ENCODE measurements around the gene CLDN15. TPM values are rescaled to one million over a fixed set of nuclear protein-coding genes. Genes with fewer than 3 reads are reported as not detected.
A peak's percentile ranks its signal among the peaks of the same experiment; 100 is the strongest.
"Not testable (repeated sequence)": the region's sequence is repeated elsewhere in the genome, so short reads cannot be mapped to it uniquely, and the experiment has no call there.

The CLDN15 gene, protein sequence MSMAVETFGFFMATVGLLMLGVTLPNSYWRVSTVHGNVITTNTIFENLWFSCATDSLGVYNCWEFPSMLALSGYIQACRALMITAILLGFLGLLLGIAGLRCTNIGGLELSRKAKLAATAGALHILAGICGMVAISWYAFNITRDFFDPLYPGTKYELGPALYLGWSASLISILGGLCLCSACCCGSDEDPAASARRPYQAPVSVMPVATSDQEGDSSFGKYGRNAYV
- total RNA-seq (100 to 1,000 TPM in 1 of 5 donors, 10 to 100 TPM in 2, 1 to 10 TPM in 2; 1.2 to 131 (median 17.0) TPM), polyA plus RNA-seq (1 to 10 TPM; 4.2 to 7.6 (median 4.4) TPM)
- long read RNA-seq, donor 1, partial matches to known transcripts = 0 of 3 reads
- long read RNA-seq, donor 1, other reads (novel, unspliced or antisense) = 0 of 3 reads
- long read RNA-seq, donor 2, transcript CLDN15-201 (5 exons, 1,370 nt) = major isoform, 15 of 16 reads
- long read RNA-seq, donor 2, partial matches to known transcripts = 0 of 16 reads
- long read RNA-seq, donor 2, other reads (novel, unspliced or antisense) = 0 of 16 reads
- long read RNA-seq, donor 3, partial matches to known transcripts = 0 of 1 reads
- long read RNA-seq, donor 3, other reads (novel, unspliced or antisense) = 0 of 1 reads
- long read RNA-seq, donor 4 = 0 reads
- long read RNA-seq, donor 5, partial matches to known transcripts = 0 of 1 reads
- long read RNA-seq, donor 5, other reads (novel, unspliced or antisense) = 0 of 1 reads
- long read RNA-seq, donor 6, partial matches to known transcripts = 5 of 8 reads
- long read RNA-seq, donor 6, other reads (novel, unspliced or antisense) = 0 of 8 reads
- long read RNA-seq, donor 7, partial matches to known transcripts = 0 of 8 reads
- long read RNA-seq, donor 7, other reads (novel, unspliced or antisense) = 5 of 8 reads
- long read RNA-seq, donor 8, partial matches to known transcripts = 0 of 1 reads
- long read RNA-seq, donor 8, other reads (novel, unspliced or antisense) = 0 of 1 reads
- long read RNA-seq, donor 9 = 0 reads
- long read RNA-seq, donor 10, transcript CLDN15-201 (5 exons, 1,370 nt) = major isoform, 11 of 11 reads
- long read RNA-seq, donor 10, partial matches to known transcripts = 0 of 11 reads
- long read RNA-seq, donor 10, other reads (novel, unspliced or antisense) = 0 of 11 reads

DNA sequence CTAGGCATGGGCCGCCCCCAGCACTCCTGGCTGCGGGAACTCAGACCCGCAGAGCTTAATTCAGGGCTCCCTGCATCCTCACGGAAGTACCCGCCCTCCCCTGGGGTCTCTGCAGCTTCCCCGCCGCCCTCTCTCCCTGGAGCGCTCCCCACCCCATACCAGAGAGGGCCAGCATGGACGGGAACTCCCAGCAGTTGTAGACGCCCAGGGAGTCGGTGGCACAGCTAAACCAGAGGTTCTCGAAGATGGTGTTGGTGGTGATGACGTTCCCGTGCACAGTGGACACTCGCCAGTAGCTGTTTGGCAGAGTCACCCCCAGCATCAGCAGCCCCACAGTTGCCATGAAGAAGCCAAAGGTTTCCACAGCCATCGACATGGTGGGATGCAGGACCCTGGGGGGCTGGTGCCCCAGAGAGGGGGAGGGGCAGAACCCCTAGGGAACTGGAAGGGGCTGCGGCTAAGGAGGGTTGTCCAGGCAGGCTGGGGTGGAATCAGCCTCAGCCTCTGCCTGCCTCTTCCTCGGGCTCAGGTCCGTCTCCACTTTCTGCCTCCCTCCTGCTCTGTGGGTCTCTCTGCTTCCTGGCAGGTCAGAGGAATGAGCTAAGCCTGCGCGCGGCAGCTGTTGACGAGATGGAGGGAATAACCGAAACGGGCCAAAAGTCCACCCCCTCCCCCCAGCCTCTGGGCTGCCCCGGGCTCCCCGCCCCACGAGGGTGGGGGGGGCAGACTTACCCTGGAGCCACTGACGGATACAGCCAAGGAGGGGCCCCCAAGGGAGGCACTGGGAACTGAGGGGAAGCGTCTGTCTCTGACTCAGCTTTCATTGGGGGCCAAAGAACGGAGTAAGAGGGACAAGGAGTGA, at the start of gene CLDN15:
Gene CLDN15, minus strand, starts transcription at position 597 of the 862 bp plus-strand sequence. Its CDS starts 221 bp downstream, at position 376.
- peak in 1 of 2 donors; percentile 88 for DNase-seq
- Histone ChIP-seq H3K9me3 (no peaks in the 10 kb centered on the region), H3K36me3 (peaks cover 18 to 56% (median 50%) of the 10 kb centered on the region in 4 donors), H3K4me3 (peak within 1 kb of the TSS in 3 of 4 donors; percentile 12 to 22 (median 18)), H3K27ac (peak within 1 kb of the TSS; percentile 42 to 82 (median 63)), H3K27me3 (no peaks in the 10 kb centered on the region), H3K4me1 (peaks cover 14 to 86% (median 50%) of the 10 kb centered on the region in 4 donors)
- intact Hi-C loops (cut with DNase I; ENCODE audit: low total_unique reads) = no loop called here
- 56 to 68% (median 59%) methylated on average over 29 to 31 of the region's 31 CpGs for WGBS, 5 donors
- TF ChIP-seq, protein P1, sequence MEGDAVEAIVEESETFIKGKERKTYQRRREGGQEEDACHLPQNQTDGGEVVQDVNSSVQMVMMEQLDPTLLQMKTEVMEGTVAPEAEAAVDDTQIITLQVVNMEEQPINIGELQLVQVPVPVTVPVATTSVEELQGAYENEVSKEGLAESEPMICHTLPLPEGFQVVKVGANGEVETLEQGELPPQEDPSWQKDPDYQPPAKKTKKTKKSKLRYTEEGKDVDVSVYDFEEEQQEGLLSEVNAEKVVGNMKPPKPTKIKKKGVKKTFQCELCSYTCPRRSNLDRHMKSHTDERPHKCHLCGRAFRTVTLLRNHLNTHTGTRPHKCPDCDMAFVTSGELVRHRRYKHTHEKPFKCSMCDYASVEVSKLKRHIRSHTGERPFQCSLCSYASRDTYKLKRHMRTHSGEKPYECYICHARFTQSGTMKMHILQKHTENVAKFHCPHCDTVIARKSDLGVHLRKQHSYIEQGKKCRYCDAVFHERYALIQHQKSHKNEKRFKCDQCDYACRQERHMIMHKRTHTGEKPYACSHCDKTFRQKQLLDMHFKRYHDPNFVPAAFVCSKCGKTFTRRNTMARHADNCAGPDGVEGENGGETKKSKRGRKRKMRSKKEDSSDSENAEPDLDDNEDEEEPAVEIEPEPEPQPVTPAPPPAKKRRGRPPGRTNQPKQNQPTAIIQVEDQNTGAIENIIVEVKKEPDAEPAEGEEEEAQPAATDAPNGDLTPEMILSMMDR (IDR thresholded peaks at IDR 0.05) = no peak
- TF ChIP-seq EP300 (IDR thresholded peaks at IDR 0.05) (no peak), POLR2A (IDR thresholded peaks at IDR 0.05) (no peak), POLR2AphosphoS5 (IDR thresholded peaks at IDR 0.05) (no peak)

DNA sequence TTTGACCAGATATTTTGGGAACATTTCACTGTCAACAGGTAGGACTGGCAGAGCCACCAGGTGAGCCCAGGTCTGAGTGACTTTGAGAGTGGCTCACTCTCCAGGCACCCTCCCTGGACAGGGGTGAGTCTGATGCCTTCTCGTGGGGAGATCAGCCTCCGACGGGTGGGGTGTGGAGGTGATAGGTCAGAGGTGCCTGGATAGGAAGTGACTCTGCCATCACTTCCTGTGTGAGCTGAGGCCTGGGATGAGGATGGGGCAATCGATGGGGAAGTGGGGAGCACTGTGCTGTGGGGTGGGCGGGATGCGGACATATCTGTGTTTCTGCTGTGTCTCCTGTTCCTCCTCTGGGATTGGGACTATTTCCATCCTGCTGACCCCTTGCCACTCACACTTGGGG, 49.4 kb upstream of the CLDN15 start:
- H3K4me1 ChIP-seq = peaks cover 0 to 5% (median 5%) of the 10 kb centered on the region in 4 donors
- TF ChIP-seq EP300 (IDR thresholded peaks at IDR 0.05) = no peak
- TF ChIP-seq POLR2AphosphoS5 (IDR thresholded peaks at IDR 0.05) = no peak
- TF ChIP-seq, protein P1 (IDR thresholded peaks at IDR 0.05) = no peak
- TF ChIP-seq POLR2A (IDR thresholded peaks at IDR 0.05) = no peak
- H3K36me3 ChIP-seq = no peaks in the 10 kb centered on the region
- WGBS, 5 donors = 56 to 84% (median 73%) methylated on average over 6 of the region's 6 CpGs
- H3K4me3 ChIP-seq = no peak overlapping the region
- peaks cover 0 to 31% (median 9%) of the 10 kb centered on the region in 3 donors for H3K27me3 ChIP-seq
- H3K9me3 ChIP-seq = no peaks in the 10 kb centered on the region
- no peak overlapping the region for H3K27ac ChIP-seq
- intact Hi-C loops (cut with DNase I; ENCODE audit: low total_unique reads) = no loop called here
- no peak for DNase-seq

DNA sequence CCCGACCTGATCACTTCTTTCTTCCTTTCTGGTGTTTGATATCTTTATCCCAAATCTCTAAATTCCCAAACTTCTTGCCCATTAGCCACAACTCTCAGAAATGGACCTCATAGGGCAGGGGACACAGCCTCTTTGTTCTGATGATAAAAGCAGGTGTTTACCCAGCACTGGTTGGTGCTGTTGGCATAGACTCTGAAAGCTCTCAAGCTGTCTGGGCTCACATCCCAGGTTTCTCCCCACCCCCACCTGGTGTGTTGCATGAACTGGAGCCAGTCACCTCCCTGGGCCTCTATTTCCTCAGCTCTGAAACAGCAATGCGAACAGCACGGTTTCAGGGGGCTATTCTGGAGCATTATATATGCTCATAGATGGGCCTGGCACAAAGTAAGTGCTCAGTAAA, 48.3 kb upstream of the CLDN15 start:
- peak in 1 of 2 donors; percentile 81 for DNase-seq
- H3K4me1 ChIP-seq; H3K27ac ChIP-seq; H3K4me3 ChIP-seq; H3K36me3 ChIP-seq; intact Hi-C loops (cut with DNase I; ENCODE audit: low total_unique reads); H3K9me3 ChIP-seq: not testable (repeated sequence)
- WGBS, 5 donors = 33 to 44% (median 42%) methylated on average over 3 of the region's 3 CpGs
- peaks cover 0 to 23% (median 3%) of the 10 kb centered on the region in 3 donors for H3K27me3 ChIP-seq

DNA sequence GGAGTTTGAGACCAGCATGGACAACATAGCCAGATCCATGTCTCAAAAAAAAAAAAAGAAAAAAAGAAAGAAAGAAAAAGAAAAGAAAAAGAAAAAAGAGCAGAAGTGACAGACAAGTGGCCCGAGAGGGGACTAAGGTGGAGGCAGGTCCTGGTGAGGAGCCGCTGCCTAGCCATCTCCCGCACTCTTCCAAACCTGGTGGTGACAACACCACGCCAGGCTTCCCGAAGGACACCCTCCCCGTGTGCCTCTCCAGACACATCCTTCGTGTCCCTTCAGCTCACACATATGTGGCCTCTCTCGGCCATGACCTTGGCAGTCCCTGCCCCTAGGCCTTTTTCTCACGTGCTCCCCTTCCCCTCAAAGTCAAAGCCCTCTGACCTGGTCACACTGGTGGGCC, 47.6 kb upstream of the CLDN15 start:
- Histone ChIP-seq H3K27me3 (peaks cover 0 to 17% (median 0%) of the 10 kb centered on the region in 3 donors), H3K4me3 (no peak overlapping the region), H3K4me1 (peaks cover 0 to 5% (median 5%) of the 10 kb centered on the region in 4 donors), H3K9me3 (no peaks in the 10 kb centered on the region), H3K27ac (no peak overlapping the region), H3K36me3 (no peaks in the 10 kb centered on the region)
- intact Hi-C loops (cut with DNase I; ENCODE audit: low total_unique reads) = no loop called here
- 74 to 84% (median 84%) methylated on average over 9 of the region's 9 CpGs for WGBS, 5 donors
- DNase-seq = no peak
- TF ChIP-seq POLR2A (IDR thresholded peaks at IDR 0.05) (no peak), EP300 (IDR thresholded peaks at IDR 0.05) (no peak), POLR2AphosphoS5 (IDR thresholded peaks at IDR 0.05) (no peak)
- TF ChIP-seq, protein P1 (IDR thresholded peaks at IDR 0.05) = no peak

DNA sequence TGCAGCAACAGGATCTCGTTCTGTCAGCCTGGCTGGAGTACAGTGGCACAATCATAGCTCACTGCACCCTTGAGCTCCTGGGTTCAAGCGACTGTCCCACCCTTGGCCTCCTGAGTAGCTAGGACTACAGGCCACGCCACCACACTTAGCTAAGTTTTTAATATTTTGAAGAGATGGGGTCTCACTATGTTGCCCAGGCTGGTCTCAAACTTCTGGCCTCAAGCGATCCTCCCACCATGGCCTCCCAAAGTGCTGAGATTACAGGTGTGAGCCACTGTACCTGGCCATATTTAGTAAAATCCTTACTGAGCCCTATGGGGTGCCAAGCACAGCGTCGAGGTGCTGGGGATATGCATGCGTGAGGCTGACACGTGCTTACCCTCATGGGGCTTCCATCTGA, 43.3 kb upstream of the CLDN15 start:
- WGBS, 5 donors = 86 to 92% (median 90%) methylated on average over 8 of the region's 8 CpGs
- not testable (repeated sequence) for H3K4me1 ChIP-seq, H3K36me3 ChIP-seq, DNase-seq, H3K27ac ChIP-seq, H3K9me3 ChIP-seq, H3K4me3 ChIP-seq
- peaks cover 0 to 38% (median 4%) of the 10 kb centered on the region in 3 donors for H3K27me3 ChIP-seq
- intact Hi-C loops (cut with DNase I; ENCODE audit: low total_unique reads) = loop anchor here (5.0 kb wide), 1 partner anchor 139 kb away; no protein-coding TSS in a partner anchor

Data from stomach (tissue), 19 donors.